Measurements from ENCODE around the gene SLC35B4. TPM values are rescaled to one million over a fixed set of nuclear protein-coding genes. Genes with fewer than 3 reads are reported as not detected.

Gene SLC35B4
- total RNA-seq: 6.8 and 24.2 TPM in 2 replicates

GRCh38 chr7:134316539-134317344 is at the start of gene SLC35B4:
TSS of gene SLC35B4 (minus strand) at chr7:134316930. CDS start at chr7:134316751, 179 bp downstream.

Other genes with a start within 250 kb of the SLC35B4 start
- gene LRGUK, start 189.6 kb downstream of the SLC35B4 start, total RNA-seq: 0.06 and 0.16 TPM in 2 replicates
- gene AKR1B1, start 142.2 kb upstream of the SLC35B4 start, total RNA-seq: 59.9 and 66.2 TPM in 2 replicates
- gene AKR1B10, start 210.6 kb upstream of the SLC35B4 start, total RNA-seq: not detected in 2 replicates
- not detected in 2 replicates for gene AKR1B15, start 232.2 kb upstream of the SLC35B4 start, total RNA-seq